GM12878 (cell line): ENCODE results near the gene ISG20. TPM values are rescaled to one million over a fixed set of nuclear protein-coding genes. Genes with fewer than 3 reads are reported as not detected.

Source experiments
- BACH1 ChIP-seq: fragments of 450-650 bp; IDR thresholded peaks from 2 replicates; pipeline ENCODE4 v1.6.1; 2017; ENCODE audit warnings: mild to moderate bottlenecking, borderline replicate concordance
- BRCA1 ChIP-seq: IDR thresholded peaks from 2 replicates; pipeline ENCODE4 v1.6.1; 2011; ENCODE audit warnings: low read depth, low read length, improper control_type of control experiment
- CEBPB ChIP-seq, 2 experiments: fragments of 150-350 bp in 1 of 2; IDR thresholded peaks; 2 replicates each; pipeline ENCODE4 v1.6.1; 2012 to 2014; ENCODE audit warnings: low read depth in 2 of 2, low read length in 2 of 2, borderline replicate concordance in 1 of 2, inconsistent platforms in 1 of 2
- E2F4 ChIP-seq: IDR thresholded peaks from 2 replicates; pipeline ENCODE4 v1.6.1; 2012; ENCODE audit warnings: low read depth, low read length, improper control_type of control experiment
- EED ChIP-seq: sonication (generic); IDR thresholded peaks from 2 replicates; pipeline ENCODE4 v1.6.1; 2016; ENCODE audit warnings: antibody characterized with exemption, low read depth
- IRF3 ChIP-seq: fragments of 450-650 bp; IDR thresholded peaks from 2 replicates; pipeline ENCODE4 v1.6.1; 2014; ENCODE audit warnings: mild to moderate bottlenecking
- IRF4 ChIP-seq: IDR thresholded peaks from 2 replicates; pipeline ENCODE4 v1.6.1; 2011; ENCODE audit warnings: low read depth, low read length
- MLLT1 ChIP-seq: fragments of 450-650 bp; IDR thresholded peaks from 2 replicates; pipeline ENCODE4 v1.6.1; 2016; ENCODE audit warnings: mild to moderate bottlenecking
- MTA2 ChIP-seq: fragments of 450-650 bp; IDR thresholded peaks from 2 replicates; pipeline ENCODE4 v1.6.1; 2016; ENCODE audit warnings: low read depth, mild to moderate bottlenecking, moderate library complexity
- NR2C1 ChIP-seq: fragments of 450-650 bp; IDR thresholded peaks from 2 replicates; pipeline ENCODE4 v1.6.1; 2017; ENCODE audit warnings: antibody characterized with exemption, mild to moderate bottlenecking, moderate library complexity
- NR2F1 ChIP-seq: fragments of 450-650 bp; conservative IDR thresholded peaks from 2 replicates; pipeline ENCODE4 v1.6.1; 2017; ENCODE audit warnings: mild to moderate bottlenecking
- PKNOX1 ChIP-seq: fragments of 450-650 bp; IDR thresholded peaks from 2 replicates; pipeline ENCODE4 v1.6.1; 2016; ENCODE audit warnings: mild to moderate bottlenecking
- PML ChIP-seq: IDR thresholded peaks from 2 replicates; pipeline ENCODE4 v1.6.1; 2012; ENCODE audit warnings: low read length, inconsistent platforms
- PRDM15 ChIP-seq: fragments of 450-650 bp; formaldehyde crosslinking; IDR thresholded peaks from 2 replicates; pipeline ENCODE4 v1.4.0; 2020; ENCODE audit warnings: mild to moderate bottlenecking, moderate library complexity
- SMARCA5 ChIP-seq: fragments of 450-650 bp; IDR thresholded peaks from 2 replicates; pipeline ENCODE4 v1.6.1; 2017; ENCODE audit warnings: mild to moderate bottlenecking
- TCF3 ChIP-seq: IDR thresholded peaks from 2 replicates; pipeline ENCODE4 v1.6.1; 2012; ENCODE audit warnings: low read depth, mild to moderate bottlenecking, low read length, borderline replicate concordance; ENCODE audit not compliant: insufficient read depth
- ZBTB33 ChIP-seq: fragments of 450-650 bp; IDR thresholded peaks from 2 replicates; pipeline ENCODE4 v1.6.1; 2017; ENCODE audit warnings: mild to moderate bottlenecking
- ZNF207 ChIP-seq: fragments of 450-650 bp; IDR thresholded peaks from 2 replicates; pipeline ENCODE4 v1.6.1; 2014; ENCODE audit warnings: antibody characterized with exemption, mild to moderate bottlenecking, borderline replicate concordance
- polyA plus RNA-seq, 11 experiments: library from polyadenylated mRNA; depleted of rRNA in 4 of 11; unstranded in 6 of 11; stranded (reverse) in 5 of 11; fragments of >200 nt; fragmentation: Nextera tagmentation in 4 of 11; fragmentation: Illumina TruSeq in 1 of 11; extraction: Ambion mirVana in 4 of 11; extraction: Trizol in 1 of 11; gene quantifications; 1 replicate in 1 of 11; 2 replicates in 10 of 11; pipeline versions ENCODE4 v1.2.1 to v1.2.3, GENCODE V29; 2011 to 2016; ENCODE audit warnings: inconsistent platforms in 2 of 11, missing spikeins in 2 of 11, low read depth in 1 of 11
- total RNA-seq, 4 experiments: library from RNA; depleted of rRNA in 3 of 4; stranded (reverse); fragments of >200 nt in 3 of 4; fragmentation: Illumina TruSeq in 1 of 4; extraction: Trizol in 1 of 4; gene quantifications; 2 replicates each; pipeline versions ENCODE4 v1.2.1 to v1.2.3, GENCODE V29; 2013 to 2021

The ISG20 gene
- total and polyA plus RNA-seq, 10 of the 15 experiments (the other 5 are each of a cell fraction or from before 2014, with no cell fraction given) = 23.4 to 210 (median 85.9) TPM

- TF ChIP-seq IRF4 = peak; percentile 45; the same call in 1 of the 2 replicates
- TF ChIP-seq MLLT1 = peak; percentile 29; the same call in 1 of the 2 replicates
- TF ChIP-seq PKNOX1 = peak; percentile 75
- peak; percentile 88 for TF ChIP-seq EED
- TF ChIP-seq PRDM15 (CRISPR knock-in tag) = no peak
- no peak for TF ChIP-seq IRF3
- peak in 1 of 2 experiments; percentile 95; a peak in 2 of 4 replicates for TF ChIP-seq CEBPB (IDR thresholded peaks at IDR 0.05; ENCODE audit: borderline replicate concordance in 1 of 2, low read depth in 2 of 2, low read length in 2 of 2)
- no peak for TF ChIP-seq ZBTB33
- 0 out of 2 replicates have a peak, but pooled peaks have one; percentile 27 for TF ChIP-seq ZNF207
- no peak; the same call in 1 of the 2 replicates for TF ChIP-seq NR2F1
- peak; percentile 9; the same call in 1 of the 2 replicates for TF ChIP-seq BRCA1
- peak; percentile 2; the same call in 1 of the 2 replicates for TF ChIP-seq SMARCA5
- peak; percentile 98 for TF ChIP-seq TCF3
- TF ChIP-seq NR2C1 = no peak
- no peak for TF ChIP-seq PML
- peak; percentile 37; the same call in 1 of the 2 replicates for TF ChIP-seq E2F4
- peak; percentile 45; the same call in 1 of the 2 replicates for TF ChIP-seq MTA2
- TF ChIP-seq BACH1 = peak; percentile 51
Measured at GRCh38 chr15:88638626-88639372, at the start of gene ISG20 (continued).
